SK-N-MC (cell line): ENCODE measurements around the gene TNRC6B.

Source experiments
- EZH2 ChIP-seq: fragments of 200-600 bp; sonication (generic); IDR thresholded peaks from one replicate; pipeline ENCODE4 v1.6.1; 2017; ENCODE audit warnings: antibody characterized with exemption
- POLR2AphosphoS5 ChIP-seq: IDR thresholded peaks from 2 replicates; pipeline ENCODE4 v1.6.1; 2012; ENCODE audit warnings: mild to moderate bottlenecking, low read depth, low read length, borderline replicate concordance

GRCh38 chr22:40270031-40270430, 92.3 kb downstream of the TNRC6B start:
- no peak for TF ChIP-seq EZH2
- TF ChIP-seq POLR2AphosphoS5, result no peak
